SJSA1 (cell line): ENCODE results near the gene APOBEC2. TPM values are rescaled to one million over a fixed set of nuclear protein-coding genes. Genes with fewer than 3 reads are reported as not detected.

Experiments
- DNase-seq, 2 experiments: peaks; one replicate each; pipeline ENCODE4 v3.0.0-alpha.2; 2015 to 2020; ENCODE audit warnings: low spot score in 2 of 2, low read depth in 1 of 2
- H3K27ac ChIP-seq: fragments of 250-450 bp; sonication (Bioruptor Pico); 2 replicates; pipeline ENCODE4 v1.5.1; 2020; ENCODE audit warnings: mild to moderate bottlenecking, moderate library complexity
- H3K27me3 ChIP-seq: fragments of 250-450 bp; sonication (Bioruptor Pico); replicated peaks from 2 replicates; pipeline ENCODE4 v1.5.1; 2020; ENCODE audit warnings: mild to moderate bottlenecking, moderate library complexity
- H3K36me3 ChIP-seq: fragments of 250-450 bp; sonication (Bioruptor Pico); 2 replicates; pipeline ENCODE4 v1.5.1; 2020; ENCODE audit warnings: mild to moderate bottlenecking
- H3K4me1 ChIP-seq: fragments of 250-450 bp; sonication (Bioruptor Pico); replicated peaks from 2 replicates; pipeline ENCODE4 v1.6.1; 2021; ENCODE audit warnings: mild to moderate bottlenecking
- H3K4me3 ChIP-seq: fragments of 250-450 bp; sonication (Bioruptor Pico); 2 replicates; pipeline ENCODE4 v1.5.1; 2020; ENCODE audit warnings: mild to moderate bottlenecking
- H3K9me3 ChIP-seq: fragments of 250-450 bp; sonication (Bioruptor Pico); replicated peaks from 2 replicates; pipeline ENCODE4 v1.5.1; 2020; ENCODE audit warnings: mild to moderate bottlenecking
- total RNA-seq: library from RNA; depleted of rRNA; stranded (reverse); fragments of >200 nt; shearing (Covaris generic); gene quantifications from 2 replicates; pipeline ENCODE4 v1.2.3, GENCODE V29; 2014; rRNA removed

APOBEC2 gene
- total RNA-seq, 1 experiment from 2014 or later: not detected

GRCh38 chr6:41093729-41094128, 40.7 kb downstream of the APOBEC2 start:
- H3K27ac ChIP-seq: no peak overlapping the region
- no peaks in the 10 kb centered on the region for H3K9me3 ChIP-seq
- DNase-seq: no peak
- H3K27me3 ChIP-seq: no peaks in the 10 kb centered on the region
- peaks cover 98% of the 10 kb centered on the region for H3K36me3 ChIP-seq
- H3K4me3 ChIP-seq: no peak overlapping the region
- H3K4me1 ChIP-seq: peaks cover 9% of the 10 kb centered on the region; the same call in 1 of the 2 replicates

- no peak overlapping the region for H3K4me3 ChIP-seq
- H3K27ac ChIP-seq: no peak overlapping the region
- peak in 1 of 2 experiments; percentile 31 for DNase-seq
- H3K27me3 ChIP-seq: no peaks in the 10 kb centered on the region
- peaks cover 85% of the 10 kb centered on the region for H3K36me3 ChIP-seq
- no peaks in the 10 kb centered on the region for H3K9me3 ChIP-seq
- H3K4me1 ChIP-seq: peaks cover 9% of the 10 kb centered on the region; the same call in 1 of the 2 replicates
Measured at GRCh38 chr6:41097467-41098090, 44.6 kb downstream of the APOBEC2 start.

GRCh38 chr6:41098366-41098765, 45.4 kb downstream of the APOBEC2 start:
- H3K27ac ChIP-seq: no peak overlapping the region
- no peak overlapping the region for H3K4me3 ChIP-seq
- no peak for DNase-seq

GRCh38 chr6:41100871-41101287, 47.9 kb downstream of the APOBEC2 start:
- no peaks in the 10 kb centered on the region for H3K27me3 ChIP-seq
- H3K9me3 ChIP-seq: no peaks in the 10 kb centered on the region
- no peak overlapping the region for H3K27ac ChIP-seq
- no peak for DNase-seq
- H3K4me3 ChIP-seq: no peak overlapping the region
- H3K36me3 ChIP-seq: peaks cover 52% of the 10 kb centered on the region
- H3K4me1 ChIP-seq: peaks cover 9% of the 10 kb centered on the region; the same call in 1 of the 2 replicates

More at GRCh38 chr6:41098366-41098765, 45.4 kb downstream of the APOBEC2 start:
- peaks cover 77% of the 10 kb centered on the region for H3K36me3 ChIP-seq
- H3K4me1 ChIP-seq: peaks cover 9% of the 10 kb centered on the region; the same call in 1 of the 2 replicates
- H3K27me3 ChIP-seq: no peaks in the 10 kb centered on the region
- no peaks in the 10 kb centered on the region for H3K9me3 ChIP-seq

GRCh38 chr6:41103847-41104246, 50.8 kb downstream of the APOBEC2 start:
- DNase-seq: no peak
- Histone ChIP-seq H3K36me3 (peaks cover 22% of the 10 kb centered on the region), H3K27ac (no peak overlapping the region), H3K4me1 (no peaks in the 10 kb centered on the region), H3K4me3 (no peak overlapping the region), H3K27me3 (no peaks in the 10 kb centered on the region), H3K9me3 (no peaks in the 10 kb centered on the region)

- H3K4me3 ChIP-seq: no peak overlapping the region
- H3K4me1 ChIP-seq: no peaks in the 10 kb centered on the region
- H3K9me3 ChIP-seq: no peaks in the 10 kb centered on the region
- no peaks in the 10 kb centered on the region for H3K36me3 ChIP-seq
- no peaks in the 10 kb centered on the region for H3K27me3 ChIP-seq
- DNase-seq: no peak
- no peak overlapping the region for H3K27ac ChIP-seq
Measured at GRCh38 chr6:41111017-41111416, 58.0 kb downstream of the APOBEC2 start.

Other genes with a start within 250 kb of the APOBEC2 start
- 0.47 TPM in 1 of 2 replicates, not detected in the other for gene UNC5CL, start 14.0 kb upstream of the APOBEC2 start, total RNA-seq
- not detected in 2 replicates for gene TSPO2, start 10.7 kb upstream of the APOBEC2 start, total RNA-seq
- 9.5 and 12.9 TPM in 2 replicates for gene OARD1, start 19.2 kb downstream of the APOBEC2 start, total RNA-seq
- 6.5 and 14.9 TPM in 2 replicates for gene NFYA, start 19.8 kb downstream of the APOBEC2 start, total RNA-seq
- gene TREML1, start 101.1 kb downstream of the APOBEC2 start, total RNA-seq: not detected in 2 replicates
- gene TREM2, start 109.9 kb downstream of the APOBEC2 start, total RNA-seq: not detected in 2 replicates
- not detected in 2 replicates for gene TREML2, start 147.9 kb downstream of the APOBEC2 start, total RNA-seq
- not detected in 2 replicates for gene TREML4, start 175.1 kb downstream of the APOBEC2 start, total RNA-seq
- not detected in 2 replicates for gene TREM1, start 233.5 kb downstream of the APOBEC2 start, total RNA-seq